ENCODE data around the gene C11orf21.

DNA sequence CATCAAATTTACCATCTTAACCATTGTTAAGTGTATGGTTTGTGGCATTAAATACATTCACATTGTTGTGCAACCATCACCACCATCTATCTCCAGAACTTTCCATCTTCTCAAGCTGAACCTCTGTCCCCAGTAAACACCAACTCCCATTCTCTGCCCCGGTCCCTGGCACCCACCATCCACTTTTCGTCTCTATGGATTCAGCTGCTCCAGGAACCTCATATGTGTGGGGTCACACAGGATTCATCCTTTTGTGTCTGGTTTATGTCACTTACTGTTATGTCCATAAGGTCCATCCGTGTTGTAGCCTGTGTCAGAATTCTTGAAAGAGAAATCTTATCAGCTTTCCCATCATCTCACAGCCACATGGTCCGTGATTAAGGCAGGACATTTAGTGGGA lies 16.4 kb upstream of the C11orf21 start:
- TF ChIP-seq, protein P1, sequence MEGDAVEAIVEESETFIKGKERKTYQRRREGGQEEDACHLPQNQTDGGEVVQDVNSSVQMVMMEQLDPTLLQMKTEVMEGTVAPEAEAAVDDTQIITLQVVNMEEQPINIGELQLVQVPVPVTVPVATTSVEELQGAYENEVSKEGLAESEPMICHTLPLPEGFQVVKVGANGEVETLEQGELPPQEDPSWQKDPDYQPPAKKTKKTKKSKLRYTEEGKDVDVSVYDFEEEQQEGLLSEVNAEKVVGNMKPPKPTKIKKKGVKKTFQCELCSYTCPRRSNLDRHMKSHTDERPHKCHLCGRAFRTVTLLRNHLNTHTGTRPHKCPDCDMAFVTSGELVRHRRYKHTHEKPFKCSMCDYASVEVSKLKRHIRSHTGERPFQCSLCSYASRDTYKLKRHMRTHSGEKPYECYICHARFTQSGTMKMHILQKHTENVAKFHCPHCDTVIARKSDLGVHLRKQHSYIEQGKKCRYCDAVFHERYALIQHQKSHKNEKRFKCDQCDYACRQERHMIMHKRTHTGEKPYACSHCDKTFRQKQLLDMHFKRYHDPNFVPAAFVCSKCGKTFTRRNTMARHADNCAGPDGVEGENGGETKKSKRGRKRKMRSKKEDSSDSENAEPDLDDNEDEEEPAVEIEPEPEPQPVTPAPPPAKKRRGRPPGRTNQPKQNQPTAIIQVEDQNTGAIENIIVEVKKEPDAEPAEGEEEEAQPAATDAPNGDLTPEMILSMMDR (IDR thresholded peaks at IDR 0.05; ENCODE audit: insufficient read depth, low read length), result no peak
- TF ChIP-seq POLR2AphosphoS5 (IDR thresholded peaks at IDR 0.05; ENCODE audit: low read depth) (peak; percentile 4; the same call in 1 of the 2 replicates), SPI1 (IDR thresholded peaks at IDR 0.05; ENCODE audit: borderline replicate concordance, low read depth) (no peak), GABPA (IDR thresholded peaks at IDR 0.05; ENCODE audit: low read depth) (no peak)
- TF ChIP-seq, protein P2, sequence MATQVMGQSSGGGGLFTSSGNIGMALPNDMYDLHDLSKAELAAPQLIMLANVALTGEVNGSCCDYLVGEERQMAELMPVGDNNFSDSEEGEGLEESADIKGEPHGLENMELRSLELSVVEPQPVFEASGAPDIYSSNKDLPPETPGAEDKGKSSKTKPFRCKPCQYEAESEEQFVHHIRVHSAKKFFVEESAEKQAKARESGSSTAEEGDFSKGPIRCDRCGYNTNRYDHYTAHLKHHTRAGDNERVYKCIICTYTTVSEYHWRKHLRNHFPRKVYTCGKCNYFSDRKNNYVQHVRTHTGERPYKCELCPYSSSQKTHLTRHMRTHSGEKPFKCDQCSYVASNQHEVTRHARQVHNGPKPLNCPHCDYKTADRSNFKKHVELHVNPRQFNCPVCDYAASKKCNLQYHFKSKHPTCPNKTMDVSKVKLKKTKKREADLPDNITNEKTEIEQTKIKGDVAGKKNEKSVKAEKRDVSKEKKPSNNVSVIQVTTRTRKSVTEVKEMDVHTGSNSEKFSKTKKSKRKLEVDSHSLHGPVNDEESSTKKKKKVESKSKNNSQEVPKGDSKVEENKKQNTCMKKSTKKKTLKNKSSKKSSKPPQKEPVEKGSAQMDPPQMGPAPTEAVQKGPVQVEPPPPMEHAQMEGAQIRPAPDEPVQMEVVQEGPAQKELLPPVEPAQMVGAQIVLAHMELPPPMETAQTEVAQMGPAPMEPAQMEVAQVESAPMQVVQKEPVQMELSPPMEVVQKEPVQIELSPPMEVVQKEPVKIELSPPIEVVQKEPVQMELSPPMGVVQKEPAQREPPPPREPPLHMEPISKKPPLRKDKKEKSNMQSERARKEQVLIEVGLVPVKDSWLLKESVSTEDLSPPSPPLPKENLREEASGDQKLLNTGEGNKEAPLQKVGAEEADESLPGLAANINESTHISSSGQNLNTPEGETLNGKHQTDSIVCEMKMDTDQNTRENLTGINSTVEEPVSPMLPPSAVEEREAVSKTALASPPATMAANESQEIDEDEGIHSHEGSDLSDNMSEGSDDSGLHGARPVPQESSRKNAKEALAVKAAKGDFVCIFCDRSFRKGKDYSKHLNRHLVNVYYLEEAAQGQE (IDR thresholded peaks at IDR 0.05; ENCODE audit: insufficient replicate concordance, low read depth), result no peak
